Measurements from ENCODE around the gene JSRP1. TPM values are rescaled to one million over a fixed set of nuclear protein-coding genes. Genes with fewer than 3 reads are reported as not detected.

The JSRP1 gene
- total and polyA plus RNA-seq, 2 experiments from 2014 or later = 1.9 to 4.2 TPM

DNA sequence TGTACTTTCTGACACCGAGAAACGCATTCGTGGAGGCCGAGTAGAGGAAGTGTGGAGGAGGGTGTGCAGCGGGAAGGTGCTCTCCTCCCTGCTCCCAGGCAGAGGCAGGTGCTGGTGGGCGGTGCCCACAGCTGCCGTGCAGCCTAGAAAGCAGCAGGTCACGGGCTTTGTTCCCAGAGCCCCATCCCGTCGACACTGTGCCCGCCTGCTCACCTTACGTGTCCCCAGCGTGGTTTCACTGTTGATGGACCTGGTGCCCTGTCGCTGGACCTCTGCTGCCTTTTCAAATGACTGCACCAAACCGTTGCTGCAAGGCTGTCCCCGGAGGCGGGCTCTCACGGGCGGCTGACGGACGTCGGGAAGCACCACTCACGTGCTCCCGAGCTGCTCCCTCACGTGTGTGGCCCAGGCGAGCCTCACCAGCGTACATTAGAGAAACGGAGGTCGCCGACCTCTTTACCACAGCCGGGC is 40.9 kb downstream of the JSRP1 start:
- TF ChIP-seq, protein P1, sequence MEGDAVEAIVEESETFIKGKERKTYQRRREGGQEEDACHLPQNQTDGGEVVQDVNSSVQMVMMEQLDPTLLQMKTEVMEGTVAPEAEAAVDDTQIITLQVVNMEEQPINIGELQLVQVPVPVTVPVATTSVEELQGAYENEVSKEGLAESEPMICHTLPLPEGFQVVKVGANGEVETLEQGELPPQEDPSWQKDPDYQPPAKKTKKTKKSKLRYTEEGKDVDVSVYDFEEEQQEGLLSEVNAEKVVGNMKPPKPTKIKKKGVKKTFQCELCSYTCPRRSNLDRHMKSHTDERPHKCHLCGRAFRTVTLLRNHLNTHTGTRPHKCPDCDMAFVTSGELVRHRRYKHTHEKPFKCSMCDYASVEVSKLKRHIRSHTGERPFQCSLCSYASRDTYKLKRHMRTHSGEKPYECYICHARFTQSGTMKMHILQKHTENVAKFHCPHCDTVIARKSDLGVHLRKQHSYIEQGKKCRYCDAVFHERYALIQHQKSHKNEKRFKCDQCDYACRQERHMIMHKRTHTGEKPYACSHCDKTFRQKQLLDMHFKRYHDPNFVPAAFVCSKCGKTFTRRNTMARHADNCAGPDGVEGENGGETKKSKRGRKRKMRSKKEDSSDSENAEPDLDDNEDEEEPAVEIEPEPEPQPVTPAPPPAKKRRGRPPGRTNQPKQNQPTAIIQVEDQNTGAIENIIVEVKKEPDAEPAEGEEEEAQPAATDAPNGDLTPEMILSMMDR (IDR thresholded peaks at IDR 0.05; ENCODE audit: low read depth, low read length) = no peak
- H3K27ac ChIP-seq = no peak overlapping the region
- H3K27me3 ChIP-seq = no peaks in the 10 kb centered on the region
- no peak for DNase-seq (ENCODE audit: low read depth in 1 of 2, low spot score in 1 of 2)
- H3K36me3 ChIP-seq = peaks cover 39% of the 10 kb centered on the region
- H3K9me3 ChIP-seq (ENCODE audit: low read depth) = no peaks in the 10 kb centered on the region
- H3K4me3 ChIP-seq = no peak overlapping the region
- H3K4me1 ChIP-seq (ENCODE audit: low read depth) = no peaks in the 10 kb centered on the region

DNA sequence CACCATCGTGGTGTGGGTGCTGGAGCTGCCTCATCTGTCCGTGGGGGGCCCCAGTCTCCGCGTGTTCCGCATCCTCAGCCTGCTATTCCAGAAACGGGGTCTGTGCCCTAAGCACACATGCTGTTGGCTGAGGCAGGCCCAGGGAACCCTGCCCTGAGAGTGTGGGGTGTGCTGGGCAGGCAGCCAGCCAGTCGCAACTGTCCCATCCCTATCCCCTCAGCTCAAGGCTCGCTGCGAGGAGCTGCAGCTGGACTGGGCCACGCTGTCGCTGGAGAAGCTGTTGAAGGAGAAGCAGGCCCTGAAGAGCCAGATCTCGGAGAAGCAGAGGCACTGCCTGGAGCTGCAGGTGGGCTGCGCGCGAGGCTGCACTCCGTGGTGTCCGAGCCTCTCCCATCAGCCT is 42.0 kb downstream of the JSRP1 start:
- peaks cover 39% of the 10 kb centered on the region for H3K36me3 ChIP-seq
- H3K4me1 ChIP-seq (ENCODE audit: low read depth) = no peaks in the 10 kb centered on the region
- TF ChIP-seq, protein P1 (IDR thresholded peaks at IDR 0.05; ENCODE audit: low read depth, low read length) = no peak
- no peak overlapping the region for H3K4me3 ChIP-seq
- H3K27ac ChIP-seq = no peak overlapping the region
- H3K9me3 ChIP-seq (ENCODE audit: low read depth) = no peaks in the 10 kb centered on the region
- H3K27me3 ChIP-seq = no peaks in the 10 kb centered on the region
- no peak for DNase-seq (ENCODE audit: low read depth in 1 of 2, low spot score in 1 of 2)

DNA sequence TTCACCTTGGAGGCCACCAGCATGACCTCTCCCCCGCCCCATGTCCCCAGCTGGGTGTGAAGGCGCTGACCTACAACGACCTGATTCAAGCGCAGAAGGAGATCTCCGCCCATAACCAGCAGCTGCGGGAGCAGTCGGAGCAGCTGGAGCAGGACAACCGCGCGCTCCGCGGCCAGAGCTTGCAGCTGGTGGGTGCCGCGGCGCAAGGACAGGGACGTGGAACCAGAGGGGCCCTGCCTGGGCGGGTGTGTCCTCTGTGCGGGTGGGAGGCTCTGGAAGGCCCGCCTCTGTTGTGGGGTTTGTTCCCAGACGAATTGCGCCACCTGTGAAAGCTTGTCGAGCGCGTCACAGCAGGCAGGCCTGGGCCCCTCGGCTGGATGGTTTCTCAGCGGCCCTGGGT is 42.4 kb downstream of the JSRP1 start:
- no peak overlapping the region for H3K27ac ChIP-seq
- TF ChIP-seq, protein P1 (IDR thresholded peaks at IDR 0.05; ENCODE audit: low read depth, low read length) = no peak
- H3K9me3 ChIP-seq (ENCODE audit: low read depth) = no peaks in the 10 kb centered on the region
- H3K27me3 ChIP-seq = no peaks in the 10 kb centered on the region
- no peak for DNase-seq (ENCODE audit: low read depth in 1 of 2, low spot score in 1 of 2)
- H3K4me1 ChIP-seq (ENCODE audit: low read depth) = no peaks in the 10 kb centered on the region
- H3K36me3 ChIP-seq = peaks cover 37% of the 10 kb centered on the region
- H3K4me3 ChIP-seq = no peak overlapping the region

DNA sequence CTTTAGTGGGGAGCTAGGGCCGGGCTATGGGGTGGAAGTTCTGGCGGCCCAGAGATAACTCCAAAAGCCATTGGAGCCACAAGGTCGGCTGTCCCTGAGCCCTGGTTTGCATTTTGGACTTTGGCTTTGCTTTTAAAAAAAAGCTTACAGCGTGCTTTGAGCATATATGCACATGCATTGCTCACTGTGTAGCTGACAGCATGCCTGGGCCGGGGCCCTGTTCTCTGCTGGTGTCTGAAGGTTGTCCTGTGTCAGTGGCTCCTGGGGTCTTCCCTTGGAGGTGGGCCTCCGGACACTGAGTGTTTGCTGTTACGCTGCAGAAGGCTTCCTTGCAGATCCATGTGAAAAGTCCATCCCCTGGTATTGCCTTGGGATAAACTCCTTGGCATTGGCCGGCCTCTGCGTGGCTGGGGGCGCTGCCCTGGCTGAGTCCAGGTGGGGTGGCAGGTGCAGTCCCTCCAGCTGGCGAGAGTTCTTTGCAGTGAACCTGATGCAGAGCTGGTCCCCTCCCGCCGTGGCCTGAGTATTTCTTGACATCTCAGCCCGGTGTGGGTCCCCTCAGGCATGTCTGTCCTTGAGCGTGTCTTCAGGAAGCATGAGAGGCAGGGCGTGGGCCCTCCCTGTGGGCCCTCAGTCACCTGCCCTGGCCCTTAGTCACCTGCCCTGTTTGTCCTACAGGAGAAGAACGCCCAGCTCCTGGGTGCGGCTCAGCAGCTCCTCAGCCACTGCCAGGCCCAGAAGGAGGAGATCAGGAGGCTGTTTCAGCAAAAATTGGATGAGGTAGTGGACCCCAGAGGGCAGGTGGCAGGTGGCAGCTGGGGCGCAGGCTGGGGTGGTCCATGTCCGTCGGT is 43.1 kb downstream of the JSRP1 start:
- Histone ChIP-seq H3K27me3 (no peaks in the 10 kb centered on the region), H3K4me1 (ENCODE audit: low read depth) (no peaks in the 10 kb centered on the region), H3K9me3 (ENCODE audit: low read depth) (no peaks in the 10 kb centered on the region), H3K27ac (no peak overlapping the region), H3K36me3 (peaks cover 35% of the 10 kb centered on the region), H3K4me3 (no peak overlapping the region)
- TF ChIP-seq, protein P1 (IDR thresholded peaks at IDR 0.05; ENCODE audit: low read depth, low read length) = no peak
- no peak for DNase-seq (ENCODE audit: low read depth in 1 of 2, low spot score in 1 of 2)

DNA sequence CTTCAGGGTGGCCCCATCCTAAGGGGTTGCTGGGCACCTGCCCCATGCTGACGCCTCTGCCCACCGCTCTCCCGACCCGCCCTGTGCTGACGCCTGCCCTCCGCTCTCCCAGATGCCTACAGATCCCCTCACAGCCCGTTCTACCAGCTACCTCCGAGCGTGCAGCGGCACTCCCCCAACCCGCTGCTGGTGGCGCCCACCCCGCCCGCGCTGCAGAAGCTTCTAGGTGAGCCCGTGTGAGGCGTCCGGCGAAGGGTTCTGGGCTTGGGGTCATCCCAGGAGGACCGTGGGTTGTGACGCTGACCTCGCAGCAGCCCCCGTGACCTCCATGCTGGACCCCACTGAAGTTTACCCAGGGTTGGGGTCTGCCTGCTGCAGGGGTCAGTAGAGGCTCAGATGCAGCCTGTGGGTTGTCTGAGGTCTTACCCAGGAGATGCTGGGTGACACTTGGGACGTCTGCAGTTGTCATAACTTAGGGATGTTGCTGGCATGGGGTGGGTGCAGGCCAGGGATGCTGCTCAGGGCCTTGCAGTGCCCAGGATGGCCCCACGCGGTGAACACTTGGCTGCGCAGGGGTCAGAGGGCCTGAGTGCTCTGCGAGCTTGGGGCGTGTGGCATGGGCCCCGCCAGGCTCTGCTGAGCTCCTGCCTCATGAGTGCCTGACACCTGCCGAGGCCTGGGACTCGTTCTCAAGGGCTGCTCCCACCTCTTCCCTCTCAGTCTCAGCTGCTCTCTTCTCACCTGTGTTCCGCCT is 45.1 kb downstream of the JSRP1 start:
- H3K36me3 ChIP-seq = peaks cover 21% of the 10 kb centered on the region

More for the DNA sequence above, 45.1 kb downstream of the JSRP1 start:
- Histone ChIP-seq H3K27me3 (no peaks in the 10 kb centered on the region), H3K9me3 (ENCODE audit: low read depth) (no peaks in the 10 kb centered on the region), H3K4me1 (ENCODE audit: low read depth) (no peaks in the 10 kb centered on the region), H3K27ac (no peak overlapping the region), H3K4me3 (no peak overlapping the region)
- TF ChIP-seq, protein P1 (IDR thresholded peaks at IDR 0.05; ENCODE audit: low read depth, low read length) = no peak
- DNase-seq (ENCODE audit: low read depth in 1 of 2, low spot score in 1 of 2) = no peak

All from cardiac muscle cell (in vitro differentiated cells and primary cell).